Activated naive CD4-positive, alpha-beta T cell treated with anti-CD3 and anti-CD28 coated beads, Interleukin-2, amount 50 U/mL, for 72 hours (primary cell): ENCODE measurements around the gene RAI14. TPM values are rescaled to one million over a fixed set of nuclear protein-coding genes. Genes with fewer than 3 reads are reported as not detected.

Experiments used
- ATAC-seq, 2 donors: fragments of 150-1000 bp; cut with Tn5 transposase; 2 replicates each; pipeline ENCODE4 v1.10.0; 2021; ENCODE audit warnings: mild to moderate bottlenecking in 2 of 2, moderate library complexity in 2 of 2
- DNase-seq, 2 donors: peaks; one replicate each; pipeline ENCODE4 v3.0.0; 2021 to 2022; ENCODE audit warnings: low spot score in 2 of 2
- H3K27ac Mint-ChIP-seq, 2 donors: one replicate each; pipeline ENCODE4 v1.8.0; 2022; ENCODE audit warnings: mild to moderate bottlenecking in 2 of 2, mixed read lengths in 2 of 2
- H3K36me3 Mint-ChIP-seq, 2 donors: one replicate each; pipeline ENCODE4 v1.8.0; 2022; ENCODE audit warnings: mixed read lengths in 2 of 2
- H3K9me3 Mint-ChIP-seq, 2 donors: one replicate each; pipeline ENCODE4 v1.8.0; 2022; ENCODE audit warnings: mixed read lengths in 2 of 2
- total RNA-seq, 2 donors: library from RNA; stranded (reverse); gene quantifications; one replicate each; pipeline ENCODE4 v1.2.3, GENCODE V29; 2022

RAI14 gene
- total RNA-seq, 2 donors from 2014 or later = 1.0 to 4.7 TPM

GRCh38 chr5:34831303-34831702, 175.2 kb downstream of the RAI14 start:
- Mint-ChIP-seq H3K27ac (no peak overlapping the region), H3K9me3 (no peaks in the 10 kb centered on the region), H3K36me3 (no peaks in the 10 kb centered on the region)
- no peak for DNase-seq
- no peak for ATAC-seq

GRCh38 chr5:34832568-34832967, 176.4 kb downstream of the RAI14 start:
- ATAC-seq = no peak
- H3K9me3 Mint-ChIP-seq = no peaks in the 10 kb centered on the region
- DNase-seq = no peak
- peak overlapping the region in 1 of 2 donors; percentile 29 for H3K27ac Mint-ChIP-seq
- H3K36me3 Mint-ChIP-seq = no peaks in the 10 kb centered on the region

DNA sequence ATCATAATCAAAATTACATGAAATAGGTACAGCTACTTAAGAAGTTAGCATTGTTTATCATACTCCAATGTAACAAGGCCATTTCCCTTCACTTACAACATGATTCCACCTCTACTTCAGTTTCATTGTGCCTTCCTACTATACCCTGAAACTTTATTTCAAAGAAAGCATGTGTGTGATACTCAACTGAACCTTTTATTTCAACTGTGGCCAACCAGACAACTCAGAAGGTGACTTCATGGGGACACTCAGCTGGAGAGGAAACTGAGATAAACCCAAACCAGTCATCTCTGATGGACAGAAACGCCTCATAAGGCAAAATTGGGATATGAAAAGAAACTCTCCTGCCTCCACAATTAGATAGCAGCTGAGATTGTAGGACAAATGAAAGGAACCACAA, 177.0 kb downstream of the RAI14 start:
- peak overlapping the region in 1 of 2 donors; percentile 17 for H3K27ac Mint-ChIP-seq
- H3K9me3 Mint-ChIP-seq = no peaks in the 10 kb centered on the region
- H3K36me3 Mint-ChIP-seq = peaks cover 0 to 3% of the 10 kb centered on the region in 2 donors
- ATAC-seq = peak in 1 of 2 donors; percentile 95
- DNase-seq = no peak

DNA sequence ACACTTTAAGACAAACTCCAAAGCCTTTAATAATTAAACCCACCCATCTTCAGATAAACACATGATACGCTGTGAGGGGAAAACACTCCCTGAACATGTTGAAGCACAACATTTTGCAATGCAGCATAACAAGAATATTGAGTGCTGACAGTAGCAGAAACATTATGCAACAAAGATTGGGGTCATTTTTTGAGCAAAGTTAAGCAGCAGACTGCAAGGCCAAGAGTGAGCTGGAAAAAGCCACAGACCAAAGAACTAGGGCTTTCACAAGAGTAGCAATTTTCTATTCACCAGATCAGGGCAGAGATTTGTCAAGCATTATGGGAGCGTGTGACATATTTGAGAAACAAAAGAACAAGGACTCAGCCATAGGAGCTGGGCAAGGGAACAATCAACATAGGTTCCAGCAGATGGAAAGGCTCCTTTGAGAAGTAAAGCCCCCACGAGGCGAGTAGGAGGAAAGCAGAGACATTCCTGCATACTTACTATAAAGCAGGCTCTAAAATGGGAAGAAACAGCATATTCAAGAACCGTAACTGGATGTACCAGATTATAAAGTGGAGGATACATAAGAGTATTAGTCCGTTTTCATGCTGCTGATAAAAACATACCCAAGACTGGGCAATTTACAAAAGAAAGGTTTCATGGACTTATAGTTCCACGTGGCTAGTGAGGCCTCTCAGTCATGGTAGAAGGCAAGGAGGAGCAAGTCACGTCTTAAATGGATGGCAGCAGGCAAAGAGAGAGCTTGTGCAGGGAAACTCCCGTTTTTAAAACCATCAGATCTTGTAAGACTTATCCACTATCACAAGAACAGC, 178.1 kb downstream of the RAI14 start:
- ATAC-seq (no peak), DNase-seq (no peak)
- Mint-ChIP-seq H3K36me3 (peaks cover 0 to 14% of the 10 kb centered on the region in 2 donors), H3K9me3 (peaks cover 0 to 4% of the 10 kb centered on the region in 2 donors), H3K27ac (no peak overlapping the region)

- Mint-ChIP-seq H3K9me3 (peaks cover 0 to 4% of the 10 kb centered on the region in 2 donors), H3K27ac (no peak overlapping the region), H3K36me3 (peaks cover 0 to 14% of the 10 kb centered on the region in 2 donors)
- DNase-seq = no peak
- ATAC-seq = no peak
Measured at GRCh38 chr5:34834794-34835089, 178.6 kb downstream of the RAI14 start.

DNA sequence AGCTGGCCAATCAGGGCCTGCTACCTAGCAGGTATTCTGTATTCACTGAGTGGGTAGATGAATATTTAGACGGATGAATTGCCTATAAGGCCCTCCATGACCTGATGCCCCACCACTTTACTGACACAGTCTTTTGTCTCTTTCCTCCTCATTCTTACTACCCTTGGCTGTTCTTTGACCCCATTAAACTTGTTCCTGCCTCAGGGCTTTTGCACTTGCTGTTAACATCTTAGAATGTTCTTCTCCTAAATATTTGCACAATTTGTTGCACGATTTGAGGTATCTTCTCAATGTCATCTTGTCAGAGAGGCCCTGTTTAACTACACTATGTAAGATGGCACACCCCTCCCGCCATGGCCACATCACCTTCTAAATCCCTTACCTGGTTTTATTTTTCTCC, 179.5 kb downstream of the RAI14 start:
- no peak overlapping the region for H3K27ac Mint-ChIP-seq
- peaks cover 0 to 14% of the 10 kb centered on the region in 2 donors for H3K36me3 Mint-ChIP-seq
- peaks cover 0 to 4% of the 10 kb centered on the region in 2 donors for H3K9me3 Mint-ChIP-seq
- ATAC-seq (no peak), DNase-seq (no peak)

GRCh38 chr5:34838785-34839714, 182.9 kb downstream of the RAI14 start, which contains the start of gene TTC23L:
Gene TTC23L (plus strand): TSS chr5:34839164. CDS start chr5:34840672, 1,508 bp downstream.
- peaks cover 0 to 4% of the 10 kb centered on the region in 2 donors for H3K9me3 Mint-ChIP-seq
- ATAC-seq = peak; percentile 95 to 96

GRCh38 chr5:34841816-34842215, 185.7 kb downstream of the RAI14 start:
- peaks cover 0 to 14% of the 10 kb centered on the region in 2 donors for H3K36me3 Mint-ChIP-seq
- no peak overlapping the region for H3K27ac Mint-ChIP-seq
- ATAC-seq (no peak), DNase-seq (no peak)
- peaks cover 0 to 4% of the 10 kb centered on the region in 2 donors for H3K9me3 Mint-ChIP-seq

More at GRCh38 chr5:34838785-34839714, 182.9 kb downstream of the RAI14 start, which contains the start of gene TTC23L:
- DNase-seq = peak; percentile 83 to 91
- Mint-ChIP-seq H3K27ac (peak within 1 kb of the TSS; percentile 87 to 98), H3K36me3 (peaks cover 0 to 14% of the 10 kb centered on the region in 2 donors)

DNA sequence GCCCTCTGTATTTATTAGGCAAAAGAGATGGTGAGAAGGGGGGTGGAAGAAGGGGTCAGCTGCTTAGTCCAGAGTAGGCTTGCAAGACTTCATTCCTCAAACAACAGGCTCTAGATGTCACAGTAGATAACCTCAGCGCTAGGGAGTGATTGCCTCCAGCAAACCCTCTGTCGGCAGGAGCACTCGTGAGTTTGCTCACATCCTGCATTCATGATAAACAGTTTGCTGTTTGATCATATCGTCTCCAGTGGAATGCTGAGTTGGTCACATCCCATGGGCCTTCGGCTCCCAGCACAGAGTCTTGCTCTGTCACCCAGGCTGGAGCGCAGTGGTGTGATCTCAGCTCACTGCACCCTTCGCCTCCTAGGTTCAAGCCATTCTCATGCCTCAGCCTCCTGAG, 186.4 kb downstream of the RAI14 start:
- H3K36me3 Mint-ChIP-seq = peaks cover 0 to 14% of the 10 kb centered on the region in 2 donors
- ATAC-seq (no peak), DNase-seq (no peak)
- peaks cover 0 to 4% of the 10 kb centered on the region in 2 donors for H3K9me3 Mint-ChIP-seq
- H3K27ac Mint-ChIP-seq = no peak overlapping the region

DNA sequence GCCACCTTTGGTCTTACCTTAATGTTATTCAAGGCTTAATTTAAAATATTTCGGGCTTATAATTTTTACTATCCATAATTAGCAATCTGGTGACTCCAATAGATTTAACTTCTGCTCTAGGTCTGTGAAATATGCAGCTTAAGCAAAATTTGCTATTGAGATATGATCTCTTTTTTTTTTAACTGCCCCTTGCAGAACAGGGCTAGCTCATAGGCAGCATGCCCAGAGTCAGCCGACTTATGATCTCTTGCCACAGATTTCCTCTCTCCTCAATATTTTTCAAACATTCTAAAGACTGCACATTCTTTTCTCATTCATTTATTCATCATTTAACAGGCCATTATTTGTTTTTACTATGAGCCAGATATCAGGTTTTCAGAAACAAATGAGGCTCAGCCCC, 187.4 kb downstream of the RAI14 start:
- peaks cover 0 to under 1% of the 10 kb centered on the region in 2 donors for H3K9me3 Mint-ChIP-seq
- ATAC-seq (no peak), DNase-seq (no peak)
- peaks cover 0 to 7% of the 10 kb centered on the region in 2 donors for H3K36me3 Mint-ChIP-seq
- H3K27ac Mint-ChIP-seq = no peak overlapping the region

- ATAC-seq = no peak
- Mint-ChIP-seq H3K27ac (no peak overlapping the region), H3K9me3 (no peaks in the 10 kb centered on the region)
Measured at GRCh38 chr5:34844106-34844505, 188.0 kb downstream of the RAI14 start.

DNA sequence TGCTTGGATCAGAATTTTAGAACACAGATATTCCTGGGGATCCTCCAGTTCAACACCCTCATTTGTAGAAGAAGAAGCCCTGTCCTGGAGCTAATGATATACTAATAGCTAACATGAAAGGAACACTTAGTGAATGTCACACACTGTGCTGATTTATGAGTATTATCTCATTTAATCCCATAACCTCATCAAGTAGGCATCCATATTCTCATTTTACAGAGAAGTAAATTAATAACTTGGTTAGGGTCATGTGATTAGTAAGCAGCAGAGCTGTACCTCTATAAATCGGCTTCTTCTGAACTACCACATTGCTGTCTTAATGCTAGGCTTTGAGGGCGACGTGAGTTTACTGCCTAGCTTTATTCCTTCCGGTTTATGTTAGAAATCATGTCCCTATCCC, 188.9 kb downstream of the RAI14 start:
- no peaks in the 10 kb centered on the region for H3K36me3 Mint-ChIP-seq
- no peak overlapping the region for H3K27ac Mint-ChIP-seq
- DNase-seq = no peak
- no peaks in the 10 kb centered on the region for H3K9me3 Mint-ChIP-seq
- no peak for ATAC-seq

More at GRCh38 chr5:34844106-34844505, 188.0 kb downstream of the RAI14 start:
- no peak for DNase-seq
- H3K36me3 Mint-ChIP-seq = peaks cover 0 to 1% of the 10 kb centered on the region in 2 donors

DNA sequence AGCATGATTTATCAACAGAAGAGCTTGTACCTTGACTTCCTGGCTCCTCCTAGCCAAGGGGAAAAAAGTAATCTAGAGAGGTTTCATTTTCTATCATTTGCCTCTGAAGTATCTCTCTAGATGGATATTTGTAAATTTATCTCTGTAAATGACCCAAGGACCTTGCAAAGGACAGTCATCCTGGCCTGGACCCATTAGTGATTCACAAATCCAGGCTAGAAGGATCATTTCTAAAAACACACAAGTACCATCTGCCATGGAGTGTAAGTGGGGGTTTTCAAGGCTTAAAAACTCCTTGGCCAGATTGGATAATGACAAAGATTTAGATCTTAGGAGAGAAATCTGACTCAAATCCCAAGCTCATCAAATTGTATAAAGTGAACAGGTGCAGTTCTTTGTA, 190.9 kb downstream of the RAI14 start:
- ATAC-seq (peak in 1 of 2 donors; percentile 49), DNase-seq (no peak)
- H3K9me3 Mint-ChIP-seq = no peaks in the 10 kb centered on the region
- no peak overlapping the region for H3K27ac Mint-ChIP-seq
- H3K36me3 Mint-ChIP-seq = no peaks in the 10 kb centered on the region

- no peak for DNase-seq
- no peak for ATAC-seq
- H3K36me3 Mint-ChIP-seq = peaks cover 0 to 4% of the 10 kb centered on the region in 2 donors
- no peaks in the 10 kb centered on the region for H3K9me3 Mint-ChIP-seq
- no peak overlapping the region for H3K27ac Mint-ChIP-seq
Measured at GRCh38 chr5:34847552-34847951, 191.4 kb downstream of the RAI14 start.

DNA sequence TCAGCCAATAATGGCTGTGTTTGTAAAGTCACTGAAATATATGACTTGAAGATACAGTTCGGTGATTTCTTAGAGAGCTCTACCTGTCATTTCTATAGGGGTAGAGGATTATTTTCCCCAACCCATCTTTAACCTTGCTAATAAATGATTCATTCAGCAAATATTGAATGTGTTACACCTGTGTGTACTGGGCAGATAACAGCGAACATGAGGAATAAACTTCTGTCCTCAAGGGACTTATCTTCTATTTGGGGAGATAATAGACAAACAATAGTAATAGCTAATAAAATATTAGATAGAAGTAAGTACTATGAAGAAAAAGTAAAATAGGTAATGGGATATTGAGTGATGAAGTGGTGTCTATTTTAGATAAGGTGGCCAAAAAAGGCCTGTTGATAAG, 192.1 kb downstream of the RAI14 start:
- peaks cover 0 to 4% of the 10 kb centered on the region in 2 donors for H3K36me3 Mint-ChIP-seq
- no peak overlapping the region for H3K27ac Mint-ChIP-seq
- ATAC-seq = no peak
- DNase-seq = no peak
- no peaks in the 10 kb centered on the region for H3K9me3 Mint-ChIP-seq

GRCh38 chr5:34849253-34849652, 193.1 kb downstream of the RAI14 start:
- H3K36me3 Mint-ChIP-seq = peaks cover 0 to 4% of the 10 kb centered on the region in 2 donors
- no peak overlapping the region for H3K27ac Mint-ChIP-seq
- DNase-seq = no peak
- no peaks in the 10 kb centered on the region for H3K9me3 Mint-ChIP-seq
- ATAC-seq = no peak
